HepG2 (cell line): ENCODE results near the gene FOXL3. TPM values are rescaled to one million over a fixed set of nuclear protein-coding genes. Genes with fewer than 3 reads are reported as not detected.

Source experiments
- ARID2 ChIP-seq: sonication (generic); formaldehyde crosslinking; IDR thresholded peaks from 2 replicates; pipeline ENCODE4 v1.8.1; 2022; ENCODE audit warnings: mild to moderate bottlenecking, missing genetic modification reagents, borderline replicate concordance
- CREB1 ChIP-seq, 2 experiments: fragments of 450-650 bp in 1 of 2; IDR thresholded peaks; 2 replicates each; pipeline ENCODE4 v1.6.1; 2016 to 2017; ENCODE audit warnings: control low read depth in 1 of 2, mild to moderate bottlenecking in 1 of 2, missing compliant biosample characterization in 1 of 2, missing genetic modification characterization in 1 of 2
- EHMT2 ChIP-seq: fragments of 200-600 bp; sonication (generic); IDR thresholded peaks from 2 replicates; pipeline ENCODE4 v1.7.0; 2017; ENCODE audit warnings: antibody characterized with exemption, low read depth, low read length, borderline replicate concordance
- GATA4 ChIP-seq: sonication (generic); IDR thresholded peaks from 2 replicates; pipeline ENCODE4 v1.6.1; 2016; ENCODE audit warnings: antibody characterized with exemption, low read depth, borderline replicate concordance
- PLRG1 ChIP-seq: fragments of 450-650 bp; conservative IDR thresholded peaks from 2 replicates; pipeline ENCODE4 v1.6.1; 2016
- ZBTB21 ChIP-seq: sonication (generic); formaldehyde crosslinking; IDR thresholded peaks from 2 replicates; pipeline ENCODE4 v1.4.0; 2020; ENCODE audit warnings: missing genetic modification reagents
- ZNF124 ChIP-seq: sonication (generic); formaldehyde crosslinking; IDR thresholded peaks from 2 replicates; pipeline ENCODE4 v1.4.0; 2020; ENCODE audit warnings: missing genetic modification reagents
- polyA plus RNA-seq, 8 experiments: library from polyadenylated mRNA; depleted of rRNA in 3 of 8; stranded (reverse) in 7 of 8; unstranded in 1 of 8; fragments of >200 nt; fragmentation: Illumina TruSeq in 4 of 8; extraction: Trizol in 4 of 8; gene quantifications; 2 replicates each; pipeline versions ENCODE4 v1.2.1 to v1.2.3, GENCODE V29; 2011 to 2016; ENCODE audit warnings: low read depth in 4 of 8, missing spikeins in 1 of 8, mixed read lengths in 1 of 8; ENCODE audit not compliant: insufficient read depth in 1 of 8
- total RNA-seq, 5 experiments: library from RNA; depleted of rRNA; stranded (reverse); fragments of >200 nt; fragmentation: Illumina TruSeq; extraction: Trizol; gene quantifications; 2 replicates each; pipeline ENCODE4 v1.2.3, GENCODE V29; 2016; ENCODE audit warnings: low read depth in 1 of 5
- TF ChIP-seq, protein P1 (sequence below): sonication (generic); formaldehyde crosslinking; IDR thresholded peaks from 2 replicates; pipeline ENCODE4 v1.4.0; 2020; ENCODE audit warnings: missing genetic modification reagents
- TF ChIP-seq, protein P2 (sequence below): sonication (generic); formaldehyde crosslinking; IDR thresholded peaks from 2 replicates; pipeline ENCODE4 v1.4.0; 2020; ENCODE audit warnings: mild to moderate bottlenecking, missing genetic modification reagents
- TF ChIP-seq, protein P3 (sequence below): sonication (generic); formaldehyde crosslinking; conservative IDR thresholded peaks from 2 replicates; pipeline ENCODE4 v1.8.0; 2022; ENCODE audit warnings: low read depth, missing genetic modification reagents
- TF ChIP-seq, protein P4 (sequence below): sonication (generic); formaldehyde crosslinking; IDR thresholded peaks from 2 replicates; pipeline ENCODE4 v1.4.0; 2020; ENCODE audit warnings: missing genetic modification reagents
- TF ChIP-seq, protein P5 (sequence below): sonication (generic); formaldehyde crosslinking; IDR thresholded peaks from 2 replicates; pipeline ENCODE4 v1.4.0; 2020; ENCODE audit warnings: missing genetic modification reagents
- TF ChIP-seq, protein P6 (sequence below): sonication (generic); formaldehyde crosslinking; IDR thresholded peaks from 2 replicates; pipeline ENCODE4 v1.5.0; 2020; ENCODE audit warnings: mild to moderate bottlenecking, missing genetic modification reagents, moderate library complexity

The FOXL3 gene
- total and polyA plus RNA-seq, 2 of the 13 experiments (the other 11 are each of a cell fraction or from before 2014, with no cell fraction given) = not detected

DNA sequence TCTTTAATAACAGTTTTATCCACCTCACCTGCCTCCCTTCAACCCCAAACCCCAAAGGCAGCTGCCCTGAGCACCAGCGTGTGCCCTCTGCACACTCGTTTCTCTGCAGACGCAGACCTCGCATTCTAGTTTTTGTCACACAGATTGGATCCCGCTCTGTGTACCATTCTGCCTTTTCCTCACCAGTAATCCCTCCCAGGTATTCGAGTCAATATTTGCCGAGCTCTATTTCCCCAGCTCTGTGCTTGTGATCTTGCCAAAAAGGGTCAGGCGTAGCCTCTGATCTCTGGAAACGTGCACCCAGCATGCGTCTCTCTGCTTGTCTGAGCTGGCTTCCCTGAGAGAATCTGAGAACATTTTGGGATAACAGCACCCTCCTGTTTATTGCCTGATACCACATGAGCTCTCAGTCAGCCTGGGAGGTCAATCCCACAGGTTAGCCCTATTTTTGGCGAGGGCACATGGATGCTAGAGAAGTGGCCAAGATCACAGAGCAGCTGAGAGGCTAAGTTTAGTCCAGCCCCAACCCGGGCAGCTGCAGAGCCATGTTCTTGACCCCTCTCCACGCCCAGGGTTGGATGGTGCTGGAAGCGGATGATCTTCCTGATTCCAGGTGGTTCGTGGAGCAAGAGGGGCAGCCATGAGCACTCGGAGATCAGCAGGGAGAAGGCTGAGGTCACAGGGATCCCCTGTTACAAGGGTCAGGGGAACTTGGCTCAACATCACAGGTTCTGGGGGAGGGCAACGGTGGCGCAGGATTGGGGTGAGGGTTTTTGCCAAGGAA, 29.1 kb downstream of the FOXL3 start (continued):
- TF ChIP-seq, protein P1, sequence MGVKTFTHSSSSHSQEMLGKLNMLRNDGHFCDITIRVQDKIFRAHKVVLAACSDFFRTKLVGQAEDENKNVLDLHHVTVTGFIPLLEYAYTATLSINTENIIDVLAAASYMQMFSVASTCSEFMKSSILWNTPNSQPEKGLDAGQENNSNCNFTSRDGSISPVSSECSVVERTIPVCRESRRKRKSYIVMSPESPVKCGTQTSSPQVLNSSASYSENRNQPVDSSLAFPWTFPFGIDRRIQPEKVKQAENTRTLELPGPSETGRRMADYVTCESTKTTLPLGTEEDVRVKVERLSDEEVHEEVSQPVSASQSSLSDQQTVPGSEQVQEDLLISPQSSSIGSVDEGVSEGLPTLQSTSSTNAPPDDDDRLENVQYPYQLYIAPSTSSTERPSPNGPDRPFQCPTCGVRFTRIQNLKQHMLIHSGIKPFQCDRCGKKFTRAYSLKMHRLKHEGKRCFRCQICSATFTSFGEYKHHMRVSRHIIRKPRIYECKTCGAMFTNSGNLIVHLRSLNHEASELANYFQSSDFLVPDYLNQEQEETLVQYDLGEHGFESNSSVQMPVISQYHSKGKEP (CRISPR knock-in tag) = no peak
- TF ChIP-seq PLRG1 (no peak), CREB1 (IDR thresholded peaks at IDR 0.05) (no peak), CREB1 (CRISPR knock-in tag; IDR thresholded peaks at IDR 0.05) (no peak), EHMT2 (no peak), ARID2 (CRISPR knock-in tag) (no peak), ZBTB21 (CRISPR knock-in tag) (no peak), GATA4 (no peak), ZNF124 (peak; percentile 87; the same call in 1 of the 2 replicates)
- TF ChIP-seq, protein P2, sequence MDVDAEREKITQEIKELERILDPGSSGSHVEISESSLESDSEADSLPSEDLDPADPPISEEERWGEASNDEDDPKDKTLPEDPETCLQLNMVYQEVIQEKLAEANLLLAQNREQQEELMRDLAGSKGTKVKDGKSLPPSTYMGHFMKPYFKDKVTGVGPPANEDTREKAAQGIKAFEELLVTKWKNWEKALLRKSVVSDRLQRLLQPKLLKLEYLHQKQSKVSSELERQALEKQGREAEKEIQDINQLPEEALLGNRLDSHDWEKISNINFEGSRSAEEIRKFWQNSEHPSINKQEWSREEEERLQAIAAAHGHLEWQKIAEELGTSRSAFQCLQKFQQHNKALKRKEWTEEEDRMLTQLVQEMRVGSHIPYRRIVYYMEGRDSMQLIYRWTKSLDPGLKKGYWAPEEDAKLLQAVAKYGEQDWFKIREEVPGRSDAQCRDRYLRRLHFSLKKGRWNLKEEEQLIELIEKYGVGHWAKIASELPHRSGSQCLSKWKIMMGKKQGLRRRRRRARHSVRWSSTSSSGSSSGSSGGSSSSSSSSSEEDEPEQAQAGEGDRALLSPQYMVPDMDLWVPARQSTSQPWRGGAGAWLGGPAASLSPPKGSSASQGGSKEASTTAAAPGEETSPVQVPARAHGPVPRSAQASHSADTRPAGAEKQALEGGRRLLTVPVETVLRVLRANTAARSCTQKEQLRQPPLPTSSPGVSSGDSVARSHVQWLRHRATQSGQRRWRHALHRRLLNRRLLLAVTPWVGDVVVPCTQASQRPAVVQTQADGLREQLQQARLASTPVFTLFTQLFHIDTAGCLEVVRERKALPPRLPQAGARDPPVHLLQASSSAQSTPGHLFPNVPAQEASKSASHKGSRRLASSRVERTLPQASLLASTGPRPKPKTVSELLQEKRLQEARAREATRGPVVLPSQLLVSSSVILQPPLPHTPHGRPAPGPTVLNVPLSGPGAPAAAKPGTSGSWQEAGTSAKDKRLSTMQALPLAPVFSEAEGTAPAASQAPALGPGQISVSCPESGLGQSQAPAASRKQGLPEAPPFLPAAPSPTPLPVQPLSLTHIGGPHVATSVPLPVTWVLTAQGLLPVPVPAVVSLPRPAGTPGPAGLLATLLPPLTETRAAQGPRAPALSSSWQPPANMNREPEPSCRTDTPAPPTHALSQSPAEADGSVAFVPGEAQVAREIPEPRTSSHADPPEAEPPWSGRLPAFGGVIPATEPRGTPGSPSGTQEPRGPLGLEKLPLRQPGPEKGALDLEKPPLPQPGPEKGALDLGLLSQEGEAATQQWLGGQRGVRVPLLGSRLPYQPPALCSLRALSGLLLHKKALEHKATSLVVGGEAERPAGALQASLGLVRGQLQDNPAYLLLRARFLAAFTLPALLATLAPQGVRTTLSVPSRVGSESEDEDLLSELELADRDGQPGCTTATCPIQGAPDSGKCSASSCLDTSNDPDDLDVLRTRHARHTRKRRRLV (CRISPR knock-in tag) = no peak
- TF ChIP-seq, protein P3, sequence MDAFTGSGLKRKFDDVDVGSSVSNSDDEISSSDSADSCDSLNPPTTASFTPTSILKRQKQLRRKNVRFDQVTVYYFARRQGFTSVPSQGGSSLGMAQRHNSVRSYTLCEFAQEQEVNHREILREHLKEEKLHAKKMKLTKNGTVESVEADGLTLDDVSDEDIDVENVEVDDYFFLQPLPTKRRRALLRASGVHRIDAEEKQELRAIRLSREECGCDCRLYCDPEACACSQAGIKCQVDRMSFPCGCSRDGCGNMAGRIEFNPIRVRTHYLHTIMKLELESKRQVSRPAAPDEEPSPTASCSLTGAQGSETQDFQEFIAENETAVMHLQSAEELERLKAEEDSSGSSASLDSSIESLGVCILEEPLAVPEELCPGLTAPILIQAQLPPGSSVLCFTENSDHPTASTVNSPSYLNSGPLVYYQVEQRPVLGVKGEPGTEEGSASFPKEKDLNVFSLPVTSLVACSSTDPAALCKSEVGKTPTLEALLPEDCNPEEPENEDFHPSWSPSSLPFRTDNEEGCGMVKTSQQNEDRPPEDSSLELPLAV = no peak
- TF ChIP-seq, protein P4, sequence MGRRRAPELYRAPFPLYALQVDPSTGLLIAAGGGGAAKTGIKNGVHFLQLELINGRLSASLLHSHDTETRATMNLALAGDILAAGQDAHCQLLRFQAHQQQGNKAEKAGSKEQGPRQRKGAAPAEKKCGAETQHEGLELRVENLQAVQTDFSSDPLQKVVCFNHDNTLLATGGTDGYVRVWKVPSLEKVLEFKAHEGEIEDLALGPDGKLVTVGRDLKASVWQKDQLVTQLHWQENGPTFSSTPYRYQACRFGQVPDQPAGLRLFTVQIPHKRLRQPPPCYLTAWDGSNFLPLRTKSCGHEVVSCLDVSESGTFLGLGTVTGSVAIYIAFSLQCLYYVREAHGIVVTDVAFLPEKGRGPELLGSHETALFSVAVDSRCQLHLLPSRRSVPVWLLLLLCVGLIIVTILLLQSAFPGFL (CRISPR knock-in tag) = no peak
- TF ChIP-seq, protein P5, sequence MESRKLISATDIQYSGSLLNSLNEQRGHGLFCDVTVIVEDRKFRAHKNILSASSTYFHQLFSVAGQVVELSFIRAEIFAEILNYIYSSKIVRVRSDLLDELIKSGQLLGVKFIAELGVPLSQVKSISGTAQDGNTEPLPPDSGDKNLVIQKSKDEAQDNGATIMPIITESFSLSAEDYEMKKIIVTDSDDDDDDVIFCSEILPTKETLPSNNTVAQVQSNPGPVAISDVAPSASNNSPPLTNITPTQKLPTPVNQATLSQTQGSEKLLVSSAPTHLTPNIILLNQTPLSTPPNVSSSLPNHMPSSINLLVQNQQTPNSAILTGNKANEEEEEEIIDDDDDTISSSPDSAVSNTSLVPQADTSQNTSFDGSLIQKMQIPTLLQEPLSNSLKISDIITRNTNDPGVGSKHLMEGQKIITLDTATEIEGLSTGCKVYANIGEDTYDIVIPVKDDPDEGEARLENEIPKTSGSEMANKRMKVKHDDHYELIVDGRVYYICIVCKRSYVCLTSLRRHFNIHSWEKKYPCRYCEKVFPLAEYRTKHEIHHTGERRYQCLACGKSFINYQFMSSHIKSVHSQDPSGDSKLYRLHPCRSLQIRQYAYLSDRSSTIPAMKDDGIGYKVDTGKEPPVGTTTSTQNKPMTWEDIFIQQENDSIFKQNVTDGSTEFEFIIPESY (CRISPR knock-in tag) = peak; percentile 48; the same call in 1 of the 2 replicates
- TF ChIP-seq, protein P6, sequence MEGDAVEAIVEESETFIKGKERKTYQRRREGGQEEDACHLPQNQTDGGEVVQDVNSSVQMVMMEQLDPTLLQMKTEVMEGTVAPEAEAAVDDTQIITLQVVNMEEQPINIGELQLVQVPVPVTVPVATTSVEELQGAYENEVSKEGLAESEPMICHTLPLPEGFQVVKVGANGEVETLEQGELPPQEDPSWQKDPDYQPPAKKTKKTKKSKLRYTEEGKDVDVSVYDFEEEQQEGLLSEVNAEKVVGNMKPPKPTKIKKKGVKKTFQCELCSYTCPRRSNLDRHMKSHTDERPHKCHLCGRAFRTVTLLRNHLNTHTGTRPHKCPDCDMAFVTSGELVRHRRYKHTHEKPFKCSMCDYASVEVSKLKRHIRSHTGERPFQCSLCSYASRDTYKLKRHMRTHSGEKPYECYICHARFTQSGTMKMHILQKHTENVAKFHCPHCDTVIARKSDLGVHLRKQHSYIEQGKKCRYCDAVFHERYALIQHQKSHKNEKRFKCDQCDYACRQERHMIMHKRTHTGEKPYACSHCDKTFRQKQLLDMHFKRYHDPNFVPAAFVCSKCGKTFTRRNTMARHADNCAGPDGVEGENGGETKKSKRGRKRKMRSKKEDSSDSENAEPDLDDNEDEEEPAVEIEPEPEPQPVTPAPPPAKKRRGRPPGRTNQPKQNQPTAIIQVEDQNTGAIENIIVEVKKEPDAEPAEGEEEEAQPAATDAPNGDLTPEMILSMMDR (CRISPR knock-in tag) = no peak; the same call in 1 of the 2 replicates
